Right kidney (tissue), 1 donor: ENCODE data around the gene SEMA6B.

Experiments
- DNase-seq: peaks from one replicate; pipeline ENCODE4 v3.0.0-alpha.2; 2016

The SEMA6B gene

DNA sequence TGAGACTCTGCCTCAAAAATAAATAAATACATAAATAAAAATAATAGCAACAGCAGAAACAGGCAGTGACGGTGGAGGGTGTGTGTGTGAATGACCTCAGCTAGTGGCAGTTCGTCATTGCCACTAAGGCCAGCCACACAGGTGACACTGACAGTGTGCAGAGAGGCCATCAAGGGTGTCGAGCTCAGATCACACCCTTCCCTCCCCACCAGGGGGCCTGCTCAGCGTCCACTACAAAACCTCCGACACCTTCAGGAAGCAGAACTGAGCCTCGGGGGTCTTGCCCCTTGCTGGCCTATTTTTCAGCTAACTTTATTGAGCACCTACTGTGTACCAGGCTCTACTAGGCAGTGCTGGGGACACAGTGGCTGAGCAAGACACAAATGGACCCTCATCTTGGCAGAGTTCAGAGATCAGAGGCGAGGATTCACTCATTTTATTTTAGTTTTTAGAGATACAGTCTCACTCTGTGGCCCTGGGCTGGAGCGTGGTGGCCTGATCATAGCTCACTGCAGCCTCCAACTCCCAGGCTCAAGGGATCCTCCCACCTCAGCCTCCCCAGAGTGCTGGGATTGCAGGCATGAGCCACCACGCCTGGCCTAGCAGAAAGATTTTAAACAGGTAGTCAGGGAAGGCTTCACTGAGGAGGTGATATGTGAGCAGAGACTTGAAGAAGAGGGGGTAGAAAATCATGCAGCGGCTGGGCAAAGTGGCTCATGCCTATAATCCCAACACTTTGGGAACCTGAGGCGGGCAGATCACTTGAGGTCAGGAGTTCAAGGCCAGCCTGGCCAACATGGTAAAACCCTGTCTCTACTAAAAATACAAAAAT lies 30.3 kb upstream of the SEMA6B start:
- DNase-seq: no peak

- DNase-seq: no peak
These were observed 28.8 kb upstream of the SEMA6B start for GRCh38 chr19:4588291-4588761.

DNA sequence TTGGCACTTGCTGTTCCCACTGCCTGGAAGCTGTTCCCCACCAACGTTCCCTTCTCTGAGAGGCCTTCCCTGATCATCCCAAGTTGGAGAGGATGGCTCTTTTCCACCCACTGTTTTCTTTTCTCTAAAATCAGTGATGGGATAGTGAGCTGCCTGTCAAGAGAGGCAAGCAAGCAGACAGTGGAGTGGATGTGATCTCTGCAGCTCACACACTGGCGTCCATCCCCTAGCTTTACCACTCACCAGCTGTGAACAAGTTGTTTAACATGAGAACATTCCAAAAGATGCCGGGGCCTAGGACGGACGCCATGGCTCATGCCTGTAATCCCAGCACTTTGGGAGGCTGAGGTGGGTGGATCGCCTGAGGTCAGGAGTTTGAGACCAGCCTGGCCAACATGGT lies 28.0 kb upstream of the SEMA6B start:
- no peak for DNase-seq

DNA sequence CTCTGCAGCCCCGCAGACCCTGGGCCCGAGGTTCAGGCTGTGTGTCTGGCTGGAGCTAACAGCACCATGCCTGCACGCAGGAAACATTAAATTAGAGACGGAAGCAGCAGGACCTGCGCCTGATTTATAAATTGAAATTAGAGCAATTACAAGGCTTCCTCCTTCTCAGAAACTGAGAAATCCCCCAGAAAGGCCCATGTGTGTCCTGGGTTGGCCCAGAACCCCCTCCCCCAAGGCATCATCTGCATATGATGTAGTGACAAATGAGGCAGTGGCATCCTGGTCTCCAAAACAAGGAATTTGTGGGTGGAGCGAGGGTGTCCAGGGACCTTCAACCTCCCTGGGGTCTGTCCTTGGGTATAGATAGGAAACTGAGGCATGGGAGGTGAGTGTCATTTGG lies 27.2 kb upstream of the SEMA6B start:
- no peak for DNase-seq

- no peak for DNase-seq
These were observed 26.8 kb upstream of the SEMA6B start for GRCh38 chr19:4586245-4586644.

DNA sequence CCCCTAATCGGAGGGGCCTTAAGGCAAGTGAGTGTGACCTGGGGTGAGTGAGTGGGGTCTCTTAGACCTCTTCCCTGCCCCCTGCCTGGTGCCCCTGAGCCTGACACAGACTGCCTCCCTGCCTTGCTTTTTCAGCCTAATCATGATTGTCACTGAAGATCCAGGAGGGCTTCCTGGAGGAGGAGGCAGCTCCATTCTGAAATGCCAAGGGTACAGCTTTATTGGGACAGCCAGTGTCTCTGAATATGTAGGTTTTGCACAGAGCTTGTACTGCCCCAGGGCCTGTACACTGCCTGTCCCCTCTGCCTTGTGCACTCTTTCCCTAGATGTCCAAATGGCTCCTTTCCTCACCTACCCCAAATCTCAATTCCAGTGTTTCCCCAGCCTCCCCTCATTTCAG lies 26.1 kb upstream of the SEMA6B start:
- DNase-seq: no peak

DNA sequence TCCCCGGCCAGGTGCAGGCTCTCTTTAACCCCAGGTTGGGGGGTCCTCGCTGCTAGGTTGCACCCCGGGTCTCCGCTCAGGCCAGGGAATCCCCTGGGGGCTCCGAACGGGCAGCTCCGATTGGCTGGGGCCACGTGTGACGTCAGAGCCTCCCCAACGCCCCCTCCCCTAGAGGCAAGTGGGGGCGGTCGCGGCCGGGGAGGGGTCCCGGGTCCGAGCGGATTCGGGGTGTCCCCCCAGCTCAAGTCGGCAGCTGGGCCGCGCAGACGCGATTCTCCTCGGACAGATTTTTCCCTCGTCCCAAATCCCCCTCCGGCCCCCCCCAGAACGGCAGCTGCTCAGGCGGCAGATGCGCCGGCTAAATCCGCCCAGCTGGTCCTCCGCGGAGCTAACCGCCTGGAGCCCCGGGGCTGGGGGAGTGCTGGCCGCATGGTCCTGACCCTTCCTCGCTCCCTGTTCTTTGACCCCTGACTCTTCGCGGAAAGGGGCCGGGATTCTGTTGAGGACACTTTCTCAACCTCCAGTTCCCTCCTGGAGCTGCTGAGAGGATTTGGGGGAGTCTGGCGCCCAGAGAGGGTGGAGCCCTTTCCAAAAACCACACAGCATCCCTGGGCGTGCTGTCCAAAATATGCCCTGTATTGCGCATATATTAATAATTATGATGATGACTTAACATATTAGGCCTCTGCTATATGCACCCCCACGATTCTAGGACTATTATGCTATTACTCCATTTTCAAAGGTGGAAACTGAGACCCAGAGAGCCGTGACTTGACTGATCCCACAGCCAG lies 25.4 kb upstream of the SEMA6B start:
- no peak for DNase-seq

DNA sequence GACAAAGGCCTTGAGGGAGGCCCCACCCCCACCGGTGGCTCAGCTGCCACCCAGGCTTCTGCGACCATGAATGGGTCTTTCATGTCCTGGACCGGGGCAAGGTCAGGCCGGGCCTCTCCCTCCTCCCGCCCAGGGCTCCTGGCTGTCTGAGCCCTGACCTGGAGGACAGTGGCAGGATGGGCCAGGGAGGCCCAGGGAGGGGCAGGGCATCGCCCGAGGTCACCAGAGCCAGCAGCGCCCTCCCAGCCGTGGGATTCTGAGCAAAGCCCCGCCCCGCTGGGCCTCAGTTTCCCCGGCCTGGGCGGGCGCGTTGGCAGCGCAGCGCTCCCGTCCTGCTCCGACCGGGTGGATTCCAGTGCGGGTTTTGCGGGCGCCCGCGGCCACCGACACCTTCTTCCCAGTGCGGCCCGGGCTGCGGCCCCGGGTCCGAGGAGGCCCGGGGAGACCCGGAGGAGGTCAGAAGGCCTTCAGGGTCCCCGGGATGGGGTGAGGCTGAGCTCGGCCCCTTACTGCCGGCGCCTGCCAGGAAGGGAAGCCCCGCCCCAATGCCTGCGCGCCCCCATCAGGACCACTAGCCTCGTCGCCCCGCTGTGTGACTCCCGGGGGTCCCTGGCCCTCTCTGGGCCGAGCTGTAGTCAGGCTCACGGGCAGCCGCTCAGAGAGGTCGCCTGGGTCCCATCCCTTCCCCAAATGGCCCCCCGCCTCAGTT lies 24.6 kb upstream of the SEMA6B start:
- DNase-seq: peak; percentile 69

DNA sequence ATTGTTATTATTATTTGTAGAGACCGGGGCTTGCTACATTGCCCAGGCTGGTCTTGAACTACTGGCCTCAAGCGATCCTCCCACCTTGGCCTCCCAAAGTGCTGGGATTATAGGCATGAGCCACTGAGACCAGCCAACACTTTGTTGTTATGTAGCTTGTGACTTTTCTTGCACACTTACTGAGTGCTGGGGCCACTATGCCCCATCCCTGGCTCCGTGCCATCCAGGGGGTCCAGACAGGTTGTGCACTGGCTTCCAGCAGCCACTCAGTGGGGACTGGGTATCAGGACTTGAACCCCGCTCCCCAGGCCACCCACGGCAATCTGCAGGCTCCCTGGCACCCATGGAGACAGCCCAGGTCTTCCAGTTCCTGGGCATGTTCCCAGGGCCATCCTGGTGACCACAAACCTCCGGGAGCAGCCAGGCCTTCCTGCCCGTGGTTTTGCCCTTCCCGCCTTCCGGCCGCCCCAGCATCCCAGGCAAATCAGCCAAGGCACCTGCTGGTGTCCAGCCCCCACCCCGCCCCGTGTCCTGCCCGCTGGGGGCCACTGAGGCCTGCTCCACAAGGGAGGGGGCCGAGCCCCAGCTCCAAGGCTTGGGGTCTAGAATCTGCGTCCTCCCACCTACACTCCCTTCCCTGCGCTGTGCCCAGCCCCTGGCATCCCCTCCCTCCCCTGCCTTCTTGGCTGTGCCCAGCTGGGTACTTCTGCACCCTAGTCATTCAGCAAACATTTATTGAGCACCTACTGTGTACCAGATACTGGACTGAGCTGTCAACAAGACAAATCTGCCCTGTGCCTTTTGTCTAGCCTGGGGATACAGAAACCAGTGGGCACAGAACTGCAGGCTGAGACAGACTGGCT lies 23.7 kb upstream of the SEMA6B start:
- no peak for DNase-seq

- DNase-seq: peak; percentile 59
These were observed 22.4 kb upstream of the SEMA6B start for GRCh38 chr19:4581666-4582553.

DNA sequence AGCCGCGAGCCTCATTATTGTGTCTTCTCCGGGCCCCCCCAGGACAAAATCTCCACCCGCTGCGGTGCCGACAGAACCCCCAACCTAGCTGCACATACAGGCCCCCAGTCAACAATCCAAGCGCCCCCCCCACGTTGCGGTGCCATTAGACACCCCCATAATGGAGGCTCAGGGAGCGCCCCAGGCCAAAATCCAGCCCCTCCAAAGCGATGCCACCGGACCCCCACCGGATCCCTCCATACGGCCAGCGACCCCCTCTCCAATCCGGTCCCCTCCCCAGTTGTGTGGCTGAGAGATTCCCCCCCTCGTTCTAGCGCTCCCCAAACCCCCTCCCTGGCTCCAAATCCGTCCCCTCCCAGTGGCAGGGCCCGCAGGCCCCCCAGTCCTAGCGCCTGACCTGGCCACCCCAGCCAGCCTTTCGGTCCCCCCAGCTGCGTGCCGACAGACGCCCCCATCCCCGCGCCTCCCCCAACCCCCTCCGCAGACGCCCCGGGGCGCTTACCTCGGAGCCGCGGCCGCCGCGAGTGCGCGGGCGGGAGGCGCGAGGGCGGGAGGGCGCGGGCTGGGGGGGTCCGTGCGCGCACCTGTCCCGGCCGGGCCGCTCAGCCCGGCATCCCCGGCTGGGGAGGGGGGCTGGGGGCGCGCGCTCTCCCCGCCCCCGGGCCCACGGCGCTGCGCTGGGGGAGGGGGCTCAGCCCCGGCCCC lies 21.6 kb upstream of the SEMA6B start:
- DNase-seq: no peak

- no peak for DNase-seq
These were observed 20.8 kb upstream of the SEMA6B start for GRCh38 chr19:4580021-4580901.

- DNase-seq: no peak
These were observed 19.9 kb upstream of the SEMA6B start for GRCh38 chr19:4579389-4579788.

DNA sequence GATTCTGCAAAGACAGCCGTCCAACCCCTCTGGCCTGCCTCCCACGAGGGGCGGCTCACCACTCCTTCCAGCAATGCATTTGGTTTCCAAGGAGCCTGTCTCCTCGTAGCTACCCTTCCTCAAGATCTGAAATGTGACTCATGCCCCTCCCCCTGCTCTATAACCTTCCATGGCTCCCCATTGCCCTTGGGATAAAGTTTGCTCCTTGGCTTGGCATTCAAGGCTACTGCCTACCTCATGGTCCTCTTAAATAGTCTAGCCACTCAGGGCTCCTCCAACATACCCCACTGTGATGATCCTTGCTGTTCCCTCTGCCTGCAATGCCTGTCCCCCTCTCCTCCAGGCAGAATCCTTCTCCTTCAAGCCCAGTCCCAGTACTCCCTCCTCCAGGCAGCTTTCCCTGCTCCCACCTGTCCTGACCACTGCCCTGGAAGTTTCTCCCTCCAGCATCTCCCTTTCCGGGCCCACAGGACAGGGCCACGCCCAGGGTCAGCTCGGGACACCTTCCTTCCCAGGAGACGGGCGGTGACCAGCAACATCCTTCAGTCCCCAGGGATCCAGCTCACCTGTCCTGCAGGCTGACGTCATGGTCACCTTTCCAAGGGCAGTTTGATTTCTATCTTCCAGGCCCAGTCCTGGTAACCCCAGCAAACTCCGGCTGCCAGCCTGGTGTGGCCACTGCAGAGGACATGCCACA lies 19.2 kb upstream of the SEMA6B start:
- DNase-seq: no peak

- DNase-seq: no peak
These were observed 17.7 kb upstream of the SEMA6B start for GRCh38 chr19:4577020-4577782.

- no peak for DNase-seq
These were observed 16.8 kb upstream of the SEMA6B start for GRCh38 chr19:4576016-4576933.
